Esophagus squamous epithelium (tissue), 4 donors: ENCODE results near the gene RGS13.

ENCODE experiments used
- CTCF ChIP-seq, 6 experiments: fragments of 450-650 bp in 4 of 6; fragments of 200-600 bp in 2 of 6; sonication (generic) in 2 of 6; IDR thresholded peaks; one replicate each; pipeline ENCODE4 v1.5.1; 2016 to 2019; ENCODE audit warnings: antibody characterized with exemption in 6 of 6, mild to moderate bottlenecking in 4 of 6, moderate library complexity in 4 of 6
- POLR2A ChIP-seq, 4 donors: fragments of 450-650 bp; IDR thresholded peaks; one replicate each; pipeline ENCODE4 v1.6.1; 2017; ENCODE audit warnings: antibody characterized with exemption in 4 of 4, mild to moderate bottlenecking in 4 of 4, moderate library complexity in 3 of 4

GRCh38 chr1:192706936-192707335, 71.0 kb downstream of the RGS13 start:
- TF ChIP-seq CTCF (IDR thresholded peaks at IDR 0.05) (no peak), POLR2A (IDR thresholded peaks at IDR 0.05) (no peak)
